Head of caudate nucleus (tissue), 42 donors: ENCODE results near the gene SEC14L1.

Source experiments
- DNase-seq, 42 donors: peaks; one replicate each; pipeline versions ENCODE4 v3.0.0 to v3.0.0-alpha.2; 2020 to 2021; ENCODE audit warnings: mixed read lengths in 7 of 42
- intact Hi-C: fragments of 100-400 bp; cut with DNase I; formaldehyde crosslinking; loops from one replicate; pipeline ENCODE4 v1.15.0; 2022

SEC14L1 gene

DNA sequence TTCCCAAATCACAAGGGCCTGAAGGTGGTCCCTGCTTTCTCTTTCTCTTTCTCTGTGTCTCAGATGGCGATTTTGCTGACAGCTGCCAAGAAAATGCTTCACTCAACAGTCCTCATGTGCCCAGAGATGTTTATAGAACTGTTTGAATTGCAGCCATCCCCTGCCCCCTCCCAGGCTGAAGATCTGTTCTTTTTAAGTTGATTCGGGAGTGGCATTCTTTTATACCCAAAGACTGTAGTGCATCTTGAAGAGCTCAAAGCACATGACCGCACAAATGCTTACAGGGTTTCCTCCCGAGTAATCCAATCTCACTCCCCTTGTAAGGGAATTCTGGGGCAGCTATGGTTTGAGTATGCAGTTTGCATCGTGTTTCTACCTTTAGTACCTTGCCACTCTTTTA lies 75.7 kb downstream of the SEC14L1 start:
- intact Hi-C loops, result loop anchor here (10.0 kb wide), 1 partner anchor 122 kb away; no protein-coding TSS in a partner anchor
- DNase-seq, result peak in 1 of 42 donors; percentile 21

DNA sequence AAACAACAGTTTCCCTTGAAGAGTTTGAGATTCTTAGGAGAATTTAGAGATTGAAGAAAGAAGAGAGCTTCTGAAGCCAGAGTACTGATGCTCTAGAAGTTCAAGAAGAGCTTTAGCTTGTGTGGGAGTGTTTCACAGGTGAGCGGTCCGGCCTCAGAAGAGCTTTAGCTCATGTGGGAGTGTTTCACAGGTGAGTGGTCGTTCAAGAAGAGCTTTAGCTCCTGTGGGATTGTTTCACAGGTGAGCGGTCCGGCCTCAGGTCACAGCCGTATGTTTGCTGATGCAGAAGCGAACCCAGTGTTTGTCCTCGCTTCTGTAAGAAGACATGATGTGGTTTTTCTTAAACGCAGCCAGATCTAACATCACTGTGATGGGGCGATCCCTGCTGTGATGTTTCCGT lies 76.4 kb downstream of the SEC14L1 start:
- no peak for DNase-seq
- intact Hi-C loops, result loop anchor here (10.0 kb wide), 1 partner anchor 122 kb away; no protein-coding TSS in a partner anchor

DNA sequence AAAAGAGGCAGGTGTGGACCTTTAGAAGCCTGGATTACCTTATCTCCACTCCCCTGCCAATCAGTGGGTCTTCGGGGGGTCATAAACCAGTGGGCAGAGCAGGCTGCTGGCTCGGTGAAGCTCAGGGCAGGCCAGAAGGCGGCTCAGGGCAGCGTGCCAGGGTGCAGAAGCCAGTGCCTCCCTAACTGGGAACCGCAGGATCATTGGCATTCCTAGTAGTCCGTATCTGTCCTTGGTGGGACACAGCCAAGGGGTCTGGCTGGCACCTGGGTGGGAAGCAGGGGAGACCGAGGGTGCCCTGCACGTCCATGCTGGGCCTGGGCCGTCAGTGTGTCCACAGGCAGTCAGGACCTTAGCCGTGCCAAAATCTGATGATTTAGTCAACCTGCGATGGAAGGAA lies 76.8 kb downstream of the SEC14L1 start:
- intact Hi-C loops, result loop anchor here (10.0 kb wide), 1 partner anchor 123 kb away; no protein-coding TSS in a partner anchor
- no peak for DNase-seq

DNA sequence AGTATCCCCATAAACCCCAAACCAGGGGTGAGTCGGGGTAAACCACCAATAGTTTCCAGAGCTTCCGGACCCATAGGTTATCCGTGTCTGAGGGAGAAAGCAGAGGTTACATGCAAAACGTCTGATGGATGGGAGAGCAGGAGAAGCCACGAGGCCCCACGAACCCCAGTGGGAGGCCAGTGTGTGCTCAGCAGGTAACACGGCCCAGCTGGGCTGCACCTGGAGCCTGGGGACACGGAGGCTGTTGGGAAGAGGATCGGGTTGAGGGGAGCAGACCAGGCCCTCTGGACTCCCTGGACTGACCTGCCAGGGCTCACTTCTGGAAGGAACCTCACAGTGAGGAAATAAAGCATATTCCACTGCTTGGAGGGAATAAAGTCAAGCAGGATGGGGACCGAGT lies 78.1 kb downstream of the SEC14L1 start:
- intact Hi-C loops, result loop anchor here (10.0 kb wide), 1 partner anchor 124 kb away; no protein-coding TSS in a partner anchor
- DNase-seq, result no peak

DNA sequence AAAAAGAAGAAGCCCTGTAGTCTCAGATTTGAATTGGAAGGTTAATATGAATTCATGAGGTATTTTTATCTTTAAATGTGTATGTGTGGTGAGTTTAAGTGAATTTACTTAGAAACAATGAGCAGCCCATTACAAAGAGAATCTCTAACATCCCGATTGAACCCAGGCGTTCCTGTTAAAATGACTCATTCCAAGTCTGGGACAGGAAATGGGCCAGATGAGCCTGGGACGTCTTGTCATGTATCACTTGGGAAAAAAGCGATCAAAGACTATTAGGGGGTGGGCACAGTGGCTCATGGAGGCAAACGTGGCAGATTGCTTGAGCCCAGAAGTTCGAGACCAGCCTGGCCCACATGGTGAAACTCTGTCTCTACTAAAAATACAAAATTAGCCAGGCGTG lies 81.6 kb downstream of the SEC14L1 start:
- intact Hi-C loops, result no loop called here

DNA sequence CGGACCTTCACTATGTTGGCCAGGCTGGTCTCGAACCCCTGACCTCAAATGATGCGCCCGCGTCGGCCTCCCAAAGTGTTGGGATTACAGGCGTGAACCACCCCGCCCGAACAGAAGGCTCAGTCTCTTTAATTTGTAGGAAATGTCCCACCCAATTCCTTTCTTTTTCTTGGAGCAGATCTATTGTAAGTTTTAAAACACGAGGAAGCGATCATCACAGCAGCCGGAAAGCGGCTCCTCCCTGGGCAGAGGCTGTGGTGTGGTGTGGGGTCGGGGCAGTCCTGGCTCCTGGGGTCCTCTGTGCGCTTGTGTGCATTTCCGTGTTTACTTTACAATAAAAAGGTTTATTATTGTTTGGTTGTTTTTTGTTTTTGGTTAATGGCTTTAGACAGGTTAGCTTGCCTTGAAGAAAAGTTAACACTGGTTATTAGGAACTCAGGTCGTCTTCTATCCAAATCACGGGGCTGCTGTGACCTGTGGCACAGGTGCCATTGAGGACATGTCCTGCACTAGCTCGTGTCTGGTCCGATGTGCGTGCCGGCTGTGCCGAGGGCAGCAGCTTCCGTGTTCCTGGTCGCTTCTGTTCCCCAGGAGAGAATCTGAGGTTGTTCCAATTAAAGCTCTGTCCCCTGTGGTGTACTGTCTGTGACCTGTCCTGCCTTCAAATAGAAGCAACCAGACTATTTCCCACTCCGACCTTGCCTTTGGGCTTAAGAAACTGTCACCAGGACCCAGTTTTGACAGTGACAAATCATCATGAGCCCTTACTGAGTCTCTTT lies 83.1 kb downstream of the SEC14L1 start:
- intact Hi-C loops, result no loop called here
- no peak for DNase-seq

More for the DNA sequence above, 81.6 kb downstream of the SEC14L1 start:
- DNase-seq, result no peak

DNA sequence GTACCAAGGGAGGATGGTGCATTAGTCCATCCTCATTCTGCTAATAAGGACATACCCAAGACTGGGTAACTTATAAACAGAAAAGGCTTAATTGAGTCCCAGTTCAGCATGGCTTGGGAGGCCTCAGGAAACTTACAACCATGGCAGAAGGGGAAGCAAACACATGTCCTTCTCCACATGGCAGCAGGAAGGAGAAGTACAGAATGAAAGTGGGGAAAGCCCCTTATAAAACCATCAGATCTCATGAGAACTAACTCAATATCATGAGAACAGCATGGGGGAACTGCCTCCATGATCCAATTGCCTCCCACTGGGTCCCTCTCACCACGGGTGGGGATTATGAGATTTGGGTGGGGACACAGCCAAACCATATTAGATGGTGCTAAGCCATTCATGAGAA lies 84.5 kb downstream of the SEC14L1 start:
- no peak for DNase-seq
- intact Hi-C loops, result no loop called here

DNA sequence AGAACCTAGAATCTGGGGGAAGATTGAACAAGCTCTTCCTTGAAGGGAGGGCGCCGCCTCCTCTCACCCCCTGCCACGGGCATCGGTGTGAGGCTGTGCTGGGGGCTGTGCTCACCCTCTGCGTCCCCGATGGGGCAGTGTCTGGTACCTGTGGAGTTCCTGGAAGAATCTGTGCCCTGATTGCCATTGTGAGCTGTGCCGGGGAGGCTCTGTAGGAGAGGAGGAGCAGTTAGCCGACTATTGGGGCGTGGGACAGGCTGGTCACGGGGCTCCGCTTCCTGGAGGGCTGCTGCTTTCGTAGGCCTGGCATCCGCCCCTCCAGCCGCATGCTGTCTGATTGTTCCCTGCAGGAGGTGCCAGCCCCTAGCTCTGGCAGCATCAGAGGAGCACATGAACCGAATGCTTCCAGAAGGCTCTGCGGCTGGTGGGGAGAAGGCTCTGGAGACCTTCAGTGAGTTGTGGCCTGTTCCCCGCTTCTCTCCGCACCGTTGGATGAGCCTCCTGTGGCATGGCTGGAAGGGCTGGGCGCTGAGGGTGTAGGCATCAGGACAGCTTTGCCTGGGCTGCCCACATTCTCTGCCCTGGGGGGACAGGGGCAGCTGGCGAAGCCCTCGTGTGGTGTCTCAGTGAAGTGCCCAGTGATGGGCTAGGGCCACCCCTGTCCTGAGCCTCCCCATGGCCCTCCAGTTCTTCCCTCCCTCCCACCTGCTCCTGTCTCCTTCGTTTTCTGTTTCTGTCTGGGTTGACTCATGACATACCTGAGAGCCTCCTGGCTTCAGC lies 86.9 kb downstream of the SEC14L1 start:
- intact Hi-C loops, result no loop called here
- no peak for DNase-seq

DNA sequence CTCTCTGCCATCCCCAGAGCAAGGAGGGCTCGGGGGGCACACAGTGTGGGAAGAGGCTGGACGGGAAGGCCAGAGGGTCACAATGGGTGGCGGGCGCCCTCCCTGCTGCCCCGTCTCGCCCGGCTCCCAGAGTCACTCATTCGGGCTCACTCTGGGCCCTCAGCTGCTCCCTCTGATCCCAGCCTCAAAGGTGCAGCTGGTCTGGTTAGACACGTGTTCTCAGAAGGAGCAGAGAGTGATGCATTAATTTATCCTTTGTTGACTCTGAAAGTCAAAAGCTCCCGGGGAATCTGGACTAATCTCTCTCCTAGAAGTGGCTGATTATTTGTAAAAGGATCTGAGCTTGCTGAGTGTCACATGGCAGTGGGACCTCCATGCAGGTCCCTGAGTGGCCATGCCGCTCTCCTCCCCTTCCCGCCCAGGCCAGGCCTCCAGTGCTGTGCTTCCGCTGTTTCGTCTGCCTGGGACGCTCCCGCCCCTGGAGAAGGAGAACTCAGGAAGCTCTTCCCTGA lies 87.5 kb downstream of the SEC14L1 start:
- no peak for DNase-seq
- intact Hi-C loops, result no loop called here

DNA sequence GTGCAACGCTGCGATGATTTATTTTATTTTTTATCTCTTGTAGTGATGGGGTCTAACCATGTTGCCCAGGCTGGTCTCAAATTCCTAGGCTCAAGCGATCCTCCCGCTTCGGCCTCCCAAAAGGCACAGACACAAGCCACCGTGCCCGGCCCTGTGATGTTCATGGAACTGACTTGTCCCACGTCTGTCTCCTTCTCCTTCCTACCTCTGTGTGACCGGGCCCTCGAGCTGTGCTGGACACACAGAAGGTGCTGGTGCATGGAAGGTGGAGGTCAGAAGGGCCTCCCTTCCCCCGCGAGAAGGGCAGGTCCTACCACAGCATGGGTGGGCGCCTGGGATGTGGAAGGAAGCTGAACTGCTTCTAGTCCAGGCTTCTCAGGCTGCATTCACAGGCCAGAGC lies 88.0 kb downstream of the SEC14L1 start:
- no peak for DNase-seq
- intact Hi-C loops, result no loop called here

DNA sequence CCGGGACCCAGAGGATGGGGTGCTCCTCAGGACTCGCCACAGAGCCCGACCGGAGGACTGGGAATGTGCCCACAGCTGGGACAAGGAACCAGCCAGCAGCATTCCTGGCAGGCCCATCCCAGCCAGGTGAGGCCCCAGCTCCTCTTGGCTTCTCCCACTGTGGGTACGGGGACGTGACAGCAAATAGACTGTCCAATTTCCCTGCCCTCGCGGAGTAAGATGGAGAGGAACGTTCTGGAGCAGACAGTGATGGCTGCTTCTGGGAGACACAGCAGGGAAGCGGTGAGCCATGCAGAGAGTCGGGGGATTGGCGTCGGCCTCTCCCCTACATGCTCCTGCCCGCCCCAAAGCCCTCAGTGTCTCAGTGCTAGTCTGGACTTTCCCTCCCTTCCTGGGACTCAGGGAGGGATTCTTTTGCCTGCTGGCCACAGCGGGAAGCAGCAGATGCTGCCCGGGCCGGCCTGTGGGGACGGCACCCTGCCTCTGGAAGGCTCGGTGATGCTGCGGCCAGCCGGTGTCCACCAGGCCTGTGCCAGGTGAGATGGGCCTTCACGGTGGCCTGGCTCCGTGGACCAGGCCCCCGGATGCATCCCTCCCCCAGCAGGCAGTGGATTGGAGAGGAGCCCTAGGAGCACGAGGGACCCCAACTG lies 89.1 kb downstream of the SEC14L1 start:
- intact Hi-C loops, result no loop called here

DNA sequence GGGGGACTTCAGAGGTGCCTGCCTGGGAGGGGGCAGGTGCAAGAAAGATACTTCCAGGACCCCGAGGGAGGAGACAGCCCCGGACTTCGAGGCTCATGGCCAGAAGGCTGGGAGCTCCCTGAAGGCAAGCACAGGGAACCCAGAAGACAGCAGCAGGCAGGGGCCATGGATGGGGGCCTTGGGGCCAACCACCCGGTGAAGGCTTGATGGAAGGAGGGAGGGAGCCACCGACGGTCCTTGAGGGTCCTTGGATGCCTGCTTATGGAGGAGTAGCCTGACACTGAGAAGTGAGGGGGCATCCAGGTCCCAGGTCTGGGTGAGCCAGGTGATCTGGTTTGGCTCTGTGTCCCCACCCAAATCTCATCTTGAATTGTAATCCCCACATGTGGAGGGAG lies 89.7 kb downstream of the SEC14L1 start:
- intact Hi-C loops, result no loop called here
- DNase-seq, result no peak

More for the DNA sequence above, 89.1 kb downstream of the SEC14L1 start:
- DNase-seq, result no peak

DNA sequence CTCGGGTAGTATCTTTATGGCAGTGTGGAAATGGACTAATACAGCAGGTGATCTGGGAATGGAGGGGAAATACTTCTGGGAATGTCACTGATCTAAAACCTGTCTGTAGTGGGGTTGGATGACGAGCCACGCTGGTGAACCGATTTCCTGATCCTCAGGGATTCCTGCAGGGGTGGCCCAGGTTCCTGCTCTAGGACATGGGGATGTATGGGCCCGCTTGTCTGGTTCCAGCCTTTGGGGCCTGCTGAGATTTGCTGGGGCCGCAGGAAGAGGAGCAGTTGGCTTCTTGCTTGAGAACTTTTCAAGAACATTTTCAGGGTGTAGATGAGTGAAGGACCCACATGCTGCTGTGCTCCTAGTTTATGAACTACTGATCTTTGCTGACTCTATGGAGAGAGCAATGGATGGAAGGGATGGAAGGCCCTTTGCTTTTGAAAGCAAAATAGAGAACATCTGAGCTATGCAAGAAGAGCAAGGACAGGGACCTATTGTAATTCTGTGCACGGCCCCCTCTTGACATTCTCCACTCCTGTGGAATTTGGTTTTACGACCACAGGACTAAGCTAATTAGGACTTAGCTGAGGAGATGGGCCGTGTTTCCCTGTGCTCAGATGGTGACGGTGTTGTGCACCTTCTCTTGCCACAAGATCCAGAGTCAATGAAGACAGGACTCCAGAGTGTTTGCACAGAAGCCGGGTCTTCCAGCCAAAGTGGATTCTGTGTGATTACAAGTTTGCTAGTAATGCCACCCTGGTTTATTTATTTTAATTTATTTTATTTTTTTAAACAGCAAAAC lies 90.5 kb downstream of the SEC14L1 start:
- intact Hi-C loops, result no loop called here

DNA sequence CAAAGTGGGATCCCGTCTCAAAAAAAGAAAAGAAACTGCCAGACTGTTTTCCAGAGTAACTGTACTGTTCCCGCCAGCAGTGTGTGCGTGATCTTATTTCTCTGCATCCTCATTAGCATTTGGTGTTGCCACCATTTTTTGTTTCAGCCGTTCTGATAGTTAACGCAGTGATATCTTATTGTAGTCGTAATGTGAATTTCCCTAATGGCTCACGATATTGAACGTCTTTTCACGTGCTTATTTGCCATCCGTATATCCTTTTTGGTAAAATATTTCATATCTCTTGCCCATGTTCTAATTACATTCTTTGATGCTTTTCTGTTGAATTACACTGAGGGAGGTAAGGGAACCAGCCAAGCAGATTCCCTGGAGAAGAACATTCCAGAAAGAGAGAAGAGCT lies 92.4 kb downstream of the SEC14L1 start:
- no peak for DNase-seq
- intact Hi-C loops, result no loop called here

More for the DNA sequence above, 90.5 kb downstream of the SEC14L1 start:
- DNase-seq, result no peak

DNA sequence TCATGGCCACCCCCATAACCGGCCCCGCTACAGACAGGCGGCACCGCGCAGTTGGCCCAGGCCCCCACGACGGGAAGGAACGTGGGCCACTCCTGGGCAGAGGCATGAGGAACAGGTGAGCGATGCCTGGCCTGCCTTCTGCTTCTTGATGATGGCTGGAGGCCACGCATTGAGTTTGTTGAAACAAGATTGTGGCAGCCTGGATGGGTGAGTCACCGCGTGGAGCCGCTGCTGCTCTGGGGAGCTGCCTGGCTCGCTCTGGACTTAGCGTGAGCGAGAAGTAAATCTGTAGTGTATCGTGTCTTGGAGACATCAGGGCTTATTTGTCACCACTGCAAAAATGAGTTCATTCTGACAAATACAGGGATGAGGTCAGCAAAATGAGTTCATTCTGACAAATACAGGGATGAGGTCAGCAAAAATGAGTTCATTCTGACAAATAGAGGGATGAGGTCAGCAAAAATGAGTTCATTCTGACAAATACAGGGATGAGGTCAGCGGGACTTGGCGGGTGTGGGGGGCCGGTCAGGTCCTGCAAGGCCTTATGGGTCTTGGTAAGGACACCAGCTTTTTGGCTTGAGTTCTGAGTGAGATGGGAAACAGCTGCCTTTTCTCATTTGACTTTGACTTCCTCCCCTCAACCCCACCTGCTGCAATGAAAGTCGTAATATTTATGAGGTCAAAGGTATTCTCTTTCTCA lies 93.0 kb downstream of the SEC14L1 start:
- intact Hi-C loops, result no loop called here
- no peak for DNase-seq

DNA sequence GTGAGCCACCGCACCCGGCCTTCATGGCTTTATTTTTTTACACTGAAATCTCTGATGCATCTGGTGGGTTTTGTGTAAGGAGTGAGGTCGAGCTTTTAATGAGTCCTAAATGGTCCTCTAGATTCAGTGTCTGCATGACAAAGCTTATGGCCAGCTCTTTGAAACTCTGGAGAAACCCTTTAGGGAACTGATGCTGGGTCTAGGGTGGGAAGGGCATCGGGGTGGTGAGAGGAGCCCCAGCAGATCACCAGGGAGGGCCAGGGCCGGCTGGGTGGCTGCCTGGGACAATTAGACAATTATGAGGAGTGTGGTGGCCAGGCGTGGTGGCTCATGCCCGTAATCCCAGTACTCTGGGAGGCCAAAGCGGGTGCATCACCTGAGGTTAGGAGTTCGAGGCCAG lies 93.9 kb downstream of the SEC14L1 start:
- no peak for DNase-seq
- intact Hi-C loops, result no loop called here

DNA sequence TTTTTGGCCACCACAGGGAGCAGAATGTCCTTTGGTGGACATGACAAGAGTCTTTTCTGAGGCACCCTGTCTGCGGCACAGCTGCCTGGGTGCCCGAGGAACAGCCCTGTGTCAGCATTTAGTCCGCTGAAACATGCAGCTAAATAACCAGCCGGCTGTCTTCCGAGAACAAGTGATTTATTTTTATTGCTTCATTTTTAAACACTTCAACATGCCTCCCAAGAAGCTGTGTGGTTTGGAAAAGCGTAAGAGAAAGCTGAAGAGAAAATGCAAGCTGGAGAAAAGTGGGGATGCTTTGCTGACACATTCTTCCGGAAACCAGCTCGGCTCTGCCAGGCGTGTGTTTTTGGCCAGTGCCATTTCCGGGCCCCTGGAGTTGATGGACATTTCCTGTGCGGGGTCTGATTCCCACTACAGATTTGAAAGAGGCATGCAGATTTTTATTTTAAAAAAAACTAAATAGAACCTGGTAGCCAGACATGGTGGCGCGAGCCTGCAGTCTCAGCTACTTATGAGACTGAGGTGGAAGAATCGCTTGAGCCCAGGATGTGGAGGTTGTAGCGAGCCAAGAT lies 94.7 kb downstream of the SEC14L1 start:
- DNase-seq, result peak in 17 of 42 donors; percentile 16 to 70 (median 54)
- intact Hi-C loops, result no loop called here
